Measurements from ENCODE around the gene NLN. TPM values are rescaled to one million over a fixed set of nuclear protein-coding genes. Genes with fewer than 3 reads are reported as not detected.
"Not testable (repeated sequence)": the region's sequence is repeated elsewhere in the genome, so short reads cannot be mapped to it uniquely, and the experiment has no call there.

Gene NLN
- total RNA-seq, 1 donor: 3.3 TPM

DNA sequence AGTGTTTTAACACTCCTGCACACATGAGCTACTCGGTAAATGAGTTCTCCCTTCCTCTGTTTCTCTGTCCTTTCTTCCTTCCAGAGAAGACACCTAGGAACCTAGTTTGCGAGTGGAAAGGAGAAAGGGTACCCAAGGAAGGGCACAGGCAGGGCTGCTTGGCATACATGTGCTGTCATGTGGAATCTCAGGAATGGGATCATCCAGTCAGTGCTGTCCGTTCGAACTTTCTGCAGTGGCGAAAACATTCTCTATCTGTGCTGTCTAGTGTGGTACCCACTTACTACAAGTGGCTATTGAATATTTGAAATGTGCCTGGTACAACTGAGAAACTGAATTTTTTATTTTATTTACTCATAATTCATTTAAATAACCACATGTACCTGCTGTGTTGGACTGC, 28.0 kb downstream of the NLN start:
- H3K9me3 ChIP-seq (ENCODE audit: low read depth, low read length): no peaks in the 10 kb centered on the region
- no peaks in the 10 kb centered on the region for H3K27me3 ChIP-seq (ENCODE audit: insufficient read depth, low read length)
- no peak overlapping the region for H3K4me3 ChIP-seq (ENCODE audit: low read length)
- no peaks in the 10 kb centered on the region for H3K4me1 ChIP-seq (ENCODE audit: insufficient read depth, low read length)

DNA sequence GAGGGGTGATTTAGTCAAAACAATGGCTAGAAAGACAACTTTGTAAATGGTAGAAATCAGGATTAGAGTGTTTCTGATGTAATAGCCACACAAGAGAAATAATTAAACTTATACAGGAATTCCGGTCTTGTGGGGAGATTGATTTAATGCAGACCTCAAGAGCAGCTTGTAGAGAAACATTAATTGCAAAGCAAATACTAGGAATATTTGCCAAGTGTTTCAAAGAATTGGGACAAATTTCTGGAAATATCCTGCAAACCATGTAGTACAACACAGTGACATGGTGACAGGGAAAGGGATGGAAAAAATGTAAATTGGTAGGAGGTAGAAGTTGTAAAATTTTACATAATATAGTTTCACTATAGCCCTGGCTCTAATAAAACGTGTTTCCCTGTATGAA, 28.9 kb downstream of the NLN start:
- Histone ChIP-seq H3K4me3 (ENCODE audit: low read length) (no peak overlapping the region), H3K27me3 (ENCODE audit: insufficient read depth, low read length) (no peaks in the 10 kb centered on the region), H3K4me1 (ENCODE audit: insufficient read depth, low read length) (no peaks in the 10 kb centered on the region), H3K9me3 (ENCODE audit: low read depth, low read length) (no peaks in the 10 kb centered on the region)

DNA sequence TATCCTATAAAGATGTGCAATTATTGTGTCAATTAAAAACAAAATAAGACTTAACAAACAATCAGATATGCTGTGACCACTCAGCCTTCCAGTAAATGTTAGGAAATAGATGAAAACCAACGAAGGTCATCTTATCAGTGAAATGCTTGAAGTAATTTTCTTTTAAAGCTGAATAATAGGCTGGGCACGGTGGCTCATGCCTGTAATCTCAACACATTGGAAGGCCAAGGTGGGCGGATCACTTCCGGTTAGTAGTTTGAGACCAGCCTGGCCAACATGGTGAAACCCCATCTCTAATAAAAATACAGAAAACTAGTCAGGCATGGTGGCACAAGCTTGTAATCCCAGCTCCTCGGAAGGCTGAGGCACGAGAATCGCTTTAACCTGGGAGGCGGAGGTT, 31.2 kb downstream of the NLN start:
- Histone ChIP-seq H3K4me1 (ENCODE audit: insufficient read depth, low read length) (no peaks in the 10 kb centered on the region), H3K27me3 (ENCODE audit: insufficient read depth, low read length) (no peaks in the 10 kb centered on the region), H3K9me3 (ENCODE audit: low read depth, low read length) (no peaks in the 10 kb centered on the region), H3K4me3 (ENCODE audit: low read length) (no peak overlapping the region)

DNA sequence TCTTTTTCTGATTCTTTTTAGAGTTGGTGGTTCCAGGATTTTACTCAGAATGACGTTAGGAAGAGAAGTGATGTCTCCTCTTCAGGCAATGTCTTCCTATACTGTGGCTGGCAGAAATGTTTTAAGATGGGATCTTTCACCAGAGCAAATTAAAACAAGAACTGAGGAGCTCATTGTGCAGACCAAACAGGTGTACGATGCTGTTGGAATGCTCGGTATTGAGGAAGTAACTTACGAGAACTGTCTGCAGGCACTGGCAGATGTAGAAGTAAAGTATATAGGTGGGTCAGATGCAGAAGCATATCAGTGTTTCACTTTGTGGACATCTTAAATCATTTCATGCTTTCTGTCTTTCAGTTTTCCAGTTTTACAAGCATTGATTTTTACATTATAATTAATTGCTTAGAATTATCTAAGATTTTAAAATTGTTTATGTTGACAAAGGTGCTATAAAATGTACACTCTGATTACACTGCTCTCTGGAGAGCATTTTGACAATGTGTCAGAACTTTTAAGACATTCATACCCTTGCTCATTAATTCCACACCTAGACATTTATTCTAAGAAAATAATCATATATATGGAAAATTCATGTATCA, 36.6 kb downstream of the NLN start:
- Histone ChIP-seq H3K4me3 (ENCODE audit: low read length) (no peak overlapping the region), H3K9me3 (ENCODE audit: low read depth, low read length) (no peaks in the 10 kb centered on the region), H3K27me3 (ENCODE audit: insufficient read depth, low read length) (no peaks in the 10 kb centered on the region), H3K4me1 (ENCODE audit: insufficient read depth, low read length) (no peaks in the 10 kb centered on the region)

DNA sequence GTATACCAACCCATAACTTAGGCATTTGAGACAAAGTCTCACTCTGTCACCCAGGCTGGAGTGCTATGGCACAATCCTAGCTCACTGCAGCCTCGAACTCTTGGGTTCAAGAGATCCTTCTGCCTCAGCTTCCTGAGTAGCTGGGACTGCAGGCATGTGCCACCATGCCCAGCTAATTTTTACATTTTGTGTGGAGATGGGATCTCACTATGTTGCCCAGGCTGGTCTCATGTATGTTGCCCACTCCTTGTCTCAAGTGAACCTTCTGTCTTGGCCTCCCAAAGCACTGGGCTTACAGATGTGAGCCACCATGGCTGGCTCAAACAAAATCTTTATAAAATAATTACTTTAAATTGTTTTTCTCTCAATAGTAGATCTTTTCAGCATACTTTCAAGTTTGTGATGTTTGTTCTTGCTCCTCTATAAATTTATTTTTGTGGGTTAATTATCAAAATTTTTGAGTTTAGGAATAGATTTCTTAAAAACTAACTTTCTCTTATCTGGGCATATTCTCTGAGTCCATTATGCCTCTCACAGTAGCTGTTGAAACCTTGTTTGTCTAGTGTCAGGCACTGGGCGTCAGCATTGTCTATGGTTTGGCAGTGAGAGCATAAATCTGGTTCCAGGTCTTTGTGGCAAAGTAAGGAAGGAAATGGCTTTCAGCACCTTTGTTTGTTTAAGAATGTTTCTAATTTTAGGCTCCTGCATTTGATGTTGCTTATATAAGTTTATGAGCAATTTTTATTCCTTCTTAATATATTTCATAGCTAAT, 38.7 kb downstream of the NLN start:
- Histone ChIP-seq H3K4me1 (ENCODE audit: insufficient read depth, low read length) (no peaks in the 10 kb centered on the region), H3K4me3 (ENCODE audit: low read length) (no peak overlapping the region), H3K27me3 (ENCODE audit: insufficient read depth, low read length) (no peaks in the 10 kb centered on the region), H3K9me3 (ENCODE audit: low read depth, low read length) (no peaks in the 10 kb centered on the region)

DNA sequence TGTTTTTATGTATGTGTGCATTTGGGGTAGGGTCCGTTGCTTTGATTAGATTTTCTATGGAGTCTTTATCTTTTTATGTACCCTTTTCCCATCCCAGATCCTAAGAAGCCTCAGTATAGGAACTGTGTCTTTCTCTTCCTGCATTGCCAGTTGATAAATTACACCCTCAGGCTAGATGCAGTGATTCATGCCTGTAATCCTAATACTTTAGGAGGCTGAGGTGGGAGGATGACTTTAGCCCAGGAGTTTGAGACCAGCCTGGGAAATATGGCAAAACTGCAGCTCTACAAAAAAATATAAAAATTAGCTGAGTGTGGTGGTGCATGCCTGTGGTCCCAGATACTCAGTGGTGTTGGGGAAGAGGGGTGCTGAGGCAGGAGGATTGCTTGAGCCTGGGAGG, 40.2 kb downstream of the NLN start:
- no peaks in the 10 kb centered on the region for H3K4me1 ChIP-seq (ENCODE audit: insufficient read depth, low read length)
- H3K9me3 ChIP-seq (ENCODE audit: low read depth, low read length): no peaks in the 10 kb centered on the region
- H3K4me3 ChIP-seq (ENCODE audit: low read length): no peak overlapping the region
- no peaks in the 10 kb centered on the region for H3K27me3 ChIP-seq (ENCODE audit: insufficient read depth, low read length)

DNA sequence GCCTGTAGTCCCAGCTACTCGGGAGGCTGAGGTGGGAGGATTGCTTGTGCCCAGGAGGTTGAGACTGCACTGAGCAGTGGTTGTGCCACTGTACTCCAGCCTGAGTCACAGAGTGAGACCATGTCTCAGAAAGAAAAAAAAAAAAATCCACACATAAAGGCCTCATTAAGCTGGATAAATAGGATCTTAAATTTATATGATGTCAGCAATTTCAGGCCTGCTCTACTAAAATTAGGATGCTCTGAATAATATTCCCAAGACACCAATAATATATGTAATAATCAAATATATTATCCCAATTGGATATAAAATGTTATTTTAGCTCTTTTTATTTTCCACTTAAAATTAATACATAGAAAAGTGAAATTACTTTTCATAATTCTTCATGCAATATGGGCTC, 43.6 kb downstream of the NLN start:
- no peak overlapping the region for H3K4me3 ChIP-seq (ENCODE audit: low read length)
- H3K4me1 ChIP-seq (ENCODE audit: insufficient read depth, low read length): no peaks in the 10 kb centered on the region
- H3K9me3 ChIP-seq (ENCODE audit: low read depth, low read length): no peaks in the 10 kb centered on the region
- H3K27me3 ChIP-seq (ENCODE audit: insufficient read depth, low read length): no peaks in the 10 kb centered on the region

DNA sequence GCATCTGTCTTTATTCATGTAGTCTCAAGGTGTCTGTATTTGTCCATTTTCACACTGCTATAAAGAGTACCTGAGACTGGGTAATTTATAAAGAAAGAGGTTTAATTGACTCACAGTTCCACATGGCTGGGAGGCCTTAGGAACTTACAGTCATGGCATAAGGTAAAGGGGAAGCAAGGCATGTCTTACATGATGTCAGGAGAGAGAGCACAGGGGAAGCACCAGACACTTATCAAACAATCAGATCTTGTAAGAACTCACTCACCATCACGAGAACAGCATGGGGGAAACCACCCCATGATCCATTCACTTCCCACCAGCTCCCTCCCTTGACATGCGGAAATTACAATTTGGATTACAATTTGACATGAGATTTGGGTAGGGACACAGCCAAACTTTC, 44.2 kb downstream of the NLN start:
- Histone ChIP-seq H3K9me3 (ENCODE audit: low read depth, low read length) (no peaks in the 10 kb centered on the region), H3K4me3 (ENCODE audit: low read length) (no peak overlapping the region), H3K4me1 (ENCODE audit: insufficient read depth, low read length) (no peaks in the 10 kb centered on the region), H3K27me3 (ENCODE audit: insufficient read depth, low read length) (no peaks in the 10 kb centered on the region)

DNA sequence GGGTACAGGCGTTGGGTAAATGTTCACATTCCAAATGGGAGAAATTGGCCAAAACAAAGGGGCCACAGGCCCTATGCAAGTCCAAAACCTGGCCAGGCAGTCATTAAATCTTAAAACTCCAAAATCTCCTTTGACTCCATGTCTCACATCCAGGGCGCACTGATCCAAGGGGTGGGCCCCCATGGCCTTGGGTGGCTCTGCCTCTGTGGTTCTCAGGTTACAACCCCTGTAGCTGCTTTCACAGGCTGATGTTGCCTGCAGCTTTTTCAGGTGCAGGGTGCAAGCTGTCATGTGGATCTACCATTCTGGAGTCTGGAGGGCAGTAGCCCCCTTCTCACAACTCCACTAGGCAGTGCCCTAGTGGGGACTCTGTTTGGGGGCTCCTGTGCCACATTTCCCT, 44.8 kb downstream of the NLN start:
- Histone ChIP-seq H3K4me3 (ENCODE audit: low read length) (no peak overlapping the region), H3K4me1 (ENCODE audit: insufficient read depth, low read length) (no peaks in the 10 kb centered on the region), H3K27me3 (ENCODE audit: insufficient read depth, low read length) (no peaks in the 10 kb centered on the region), H3K9me3 (ENCODE audit: low read depth, low read length) (no peaks in the 10 kb centered on the region)

DNA sequence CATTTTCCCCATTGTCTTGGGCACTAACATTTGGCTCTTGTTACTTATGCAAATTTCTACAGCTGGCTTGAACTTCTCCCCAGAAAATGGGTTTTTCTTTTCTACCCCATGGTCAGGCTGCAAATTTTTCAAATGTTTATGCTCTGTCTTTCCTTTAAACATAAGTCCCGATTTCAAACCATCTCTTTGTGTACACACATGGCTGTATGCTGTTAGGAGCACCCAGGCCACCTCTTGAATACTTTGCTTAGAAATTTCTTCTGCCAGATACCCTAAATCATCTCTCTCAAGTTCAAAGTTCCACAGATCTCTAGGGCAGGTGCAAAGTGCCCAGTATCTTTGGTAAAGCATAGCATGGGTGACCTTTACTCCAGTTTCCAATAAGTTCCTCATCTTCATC, 45.6 kb downstream of the NLN start:
- H3K27me3 ChIP-seq (ENCODE audit: insufficient read depth, low read length): no peaks in the 10 kb centered on the region
- no peaks in the 10 kb centered on the region for H3K9me3 ChIP-seq (ENCODE audit: low read depth, low read length)
- no peak overlapping the region for H3K4me3 ChIP-seq (ENCODE audit: low read length)
- H3K4me1 ChIP-seq (ENCODE audit: insufficient read depth, low read length): no peaks in the 10 kb centered on the region

DNA sequence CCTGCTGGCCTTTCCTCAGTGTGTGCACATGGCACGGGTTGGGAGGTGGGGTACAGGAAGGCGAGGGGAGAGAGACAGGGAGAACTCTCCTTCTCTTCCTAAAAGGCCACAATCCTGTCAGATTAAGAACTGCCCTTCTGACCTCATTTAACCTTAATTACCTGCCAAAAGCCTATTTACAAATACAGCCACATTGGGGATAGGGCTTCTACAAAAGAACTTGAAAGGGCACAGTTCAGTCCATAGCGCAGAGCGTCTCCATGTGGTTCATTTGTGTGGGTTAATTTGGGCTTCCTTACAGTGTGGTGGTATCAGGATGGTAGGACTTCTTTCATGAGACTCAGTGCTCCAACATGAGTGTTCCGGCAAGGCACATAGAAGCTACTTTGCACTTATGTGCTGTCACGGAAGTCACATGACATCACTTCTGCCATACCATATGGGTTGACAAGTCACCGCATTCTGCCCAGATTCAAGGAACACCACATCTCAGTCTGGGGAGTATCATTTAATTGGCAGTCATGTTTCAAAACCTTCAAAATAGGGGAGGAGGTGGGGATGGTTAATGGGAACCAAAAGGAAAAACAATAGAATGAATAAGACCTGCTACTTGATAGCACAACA, 46.8 kb downstream of the NLN start:
- no peaks in the 10 kb centered on the region for H3K9me3 ChIP-seq (ENCODE audit: low read depth, low read length)

DNA sequence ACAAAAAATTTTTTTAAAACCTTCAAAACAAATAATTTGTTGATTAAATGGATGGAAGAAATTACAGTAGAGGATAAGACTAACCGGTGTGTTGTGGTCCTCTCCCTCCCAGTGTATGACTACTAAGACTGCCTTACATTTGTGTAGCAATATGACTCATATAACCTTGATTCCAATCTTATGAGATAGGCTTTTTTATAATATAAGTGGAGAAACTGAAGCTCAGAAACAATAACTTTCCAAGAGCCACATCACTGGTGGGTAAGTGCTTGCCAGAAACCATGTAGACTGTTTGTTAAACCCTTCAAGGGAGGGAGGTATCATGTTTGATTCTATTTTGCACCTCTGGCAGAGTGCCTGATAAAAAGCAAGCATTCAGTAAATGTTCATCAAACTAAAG, 47.5 kb downstream of the NLN start:
- no peak overlapping the region for H3K4me3 ChIP-seq (ENCODE audit: low read length)
- H3K9me3 ChIP-seq (ENCODE audit: low read depth, low read length): no peaks in the 10 kb centered on the region

More for the DNA sequence above, 46.8 kb downstream of the NLN start:
- Histone ChIP-seq H3K4me3 (ENCODE audit: low read length) (no peak overlapping the region), H3K4me1 (ENCODE audit: insufficient read depth, low read length) (no peaks in the 10 kb centered on the region), H3K27me3 (ENCODE audit: insufficient read depth, low read length) (no peaks in the 10 kb centered on the region)

DNA sequence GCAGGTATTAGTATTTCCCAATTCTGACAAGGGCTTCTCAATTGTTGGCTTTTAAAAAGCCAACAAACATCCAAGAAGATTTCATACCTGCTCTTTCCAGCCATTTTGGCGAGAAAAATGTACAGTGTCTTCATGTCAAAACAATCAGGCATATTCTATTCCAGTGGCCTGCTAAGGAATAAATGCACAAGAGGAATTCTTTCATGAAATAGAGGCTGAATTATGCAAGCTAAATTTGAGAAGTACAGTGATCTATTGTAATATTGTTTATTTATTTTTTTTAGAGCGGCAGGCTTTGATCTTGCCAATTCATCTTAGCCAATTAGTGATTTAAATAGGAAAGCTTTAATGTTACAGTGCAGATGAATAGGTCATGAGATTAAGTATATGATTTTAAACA, 49.3 kb downstream of the NLN start:
- Histone ChIP-seq H3K27me3 (ENCODE audit: insufficient read depth, low read length) (no peaks in the 10 kb centered on the region), H3K9me3 (ENCODE audit: low read depth, low read length) (no peaks in the 10 kb centered on the region), H3K4me3 (ENCODE audit: low read length) (no peak overlapping the region), H3K4me1 (ENCODE audit: insufficient read depth, low read length) (no peaks in the 10 kb centered on the region)

More for the DNA sequence above, 47.5 kb downstream of the NLN start:
- no peaks in the 10 kb centered on the region for H3K4me1 ChIP-seq (ENCODE audit: insufficient read depth, low read length)
- no peaks in the 10 kb centered on the region for H3K27me3 ChIP-seq (ENCODE audit: insufficient read depth, low read length)

DNA sequence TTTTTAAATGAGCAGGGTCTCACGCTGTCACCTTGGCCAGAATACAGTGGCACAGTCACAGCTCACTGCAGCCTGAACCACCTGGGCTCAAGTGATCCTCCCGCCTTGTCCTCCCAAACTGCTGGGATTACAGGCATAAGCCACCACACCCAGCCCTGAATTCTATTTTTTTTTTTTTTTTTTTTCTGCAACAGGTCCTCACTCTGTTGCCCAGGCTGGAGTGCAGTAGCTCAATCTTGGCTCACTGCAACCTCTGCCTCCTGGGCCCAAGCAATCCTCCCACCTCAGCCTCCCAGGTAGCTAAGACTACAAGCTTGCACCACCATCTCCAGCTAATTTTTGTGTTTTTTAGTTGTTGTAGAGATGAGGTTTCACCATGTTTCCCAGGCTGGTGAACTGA, 51.0 kb downstream of the NLN start:
- not testable (repeated sequence) for H3K4me3 ChIP-seq (ENCODE audit: low read length); H3K9me3 ChIP-seq (ENCODE audit: low read depth, low read length); H3K4me1 ChIP-seq (ENCODE audit: insufficient read depth, low read length); H3K27me3 ChIP-seq (ENCODE audit: insufficient read depth, low read length)

DNA sequence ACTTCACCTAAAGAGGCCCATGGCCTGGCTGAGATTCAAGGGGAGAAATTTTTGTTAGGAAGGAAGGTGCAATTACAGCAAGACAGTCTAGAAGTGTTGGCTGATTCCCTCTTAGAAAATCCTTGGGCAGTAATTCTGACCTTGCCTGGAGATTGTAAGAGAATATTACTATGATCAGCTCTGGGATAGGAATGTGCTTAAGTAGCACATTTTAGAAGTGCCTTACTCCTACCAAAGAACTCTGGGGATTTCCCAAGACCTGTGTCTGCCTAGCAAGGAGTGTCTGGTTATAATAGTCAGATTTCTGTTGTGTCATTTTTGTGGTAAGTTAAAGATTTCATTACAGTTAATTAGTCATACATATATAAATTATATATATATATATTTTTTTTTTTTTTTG, 52.3 kb downstream of the NLN start:
- Histone ChIP-seq H3K27me3 (ENCODE audit: insufficient read depth, low read length) (no peaks in the 10 kb centered on the region), H3K9me3 (ENCODE audit: low read depth, low read length) (no peaks in the 10 kb centered on the region), H3K4me1 (ENCODE audit: insufficient read depth, low read length) (no peaks in the 10 kb centered on the region), H3K4me3 (ENCODE audit: low read length) (no peak overlapping the region)

DNA sequence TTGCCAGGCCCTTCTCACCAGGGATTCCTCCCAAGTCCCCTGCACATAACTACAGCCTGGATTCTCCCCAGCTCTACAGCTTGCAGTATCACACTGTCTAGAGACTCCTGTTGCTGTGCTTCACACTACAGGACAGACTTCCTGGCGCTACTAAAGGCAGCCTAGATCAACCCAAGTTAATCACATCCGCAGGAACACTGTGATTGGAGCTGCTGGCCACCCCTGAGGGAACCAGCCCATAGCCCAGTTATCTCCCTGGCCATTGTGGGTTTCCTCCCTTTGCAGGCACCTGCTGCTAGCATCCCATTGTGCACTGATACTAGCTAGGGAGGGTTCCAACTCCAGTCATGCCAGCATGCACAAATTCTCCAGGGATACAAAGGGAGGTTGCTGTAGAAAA, 53.5 kb downstream of the NLN start:
- H3K4me3 ChIP-seq (ENCODE audit: low read length): no peak overlapping the region
- H3K4me1 ChIP-seq (ENCODE audit: insufficient read depth, low read length): peaks cover 4% of the 10 kb centered on the region
- no peaks in the 10 kb centered on the region for H3K27me3 ChIP-seq (ENCODE audit: insufficient read depth, low read length)
- no peaks in the 10 kb centered on the region for H3K9me3 ChIP-seq (ENCODE audit: low read depth, low read length)
